ENCODE measurements around the gene ITPRIPL2.

ITPRIPL2 gene

DNA sequence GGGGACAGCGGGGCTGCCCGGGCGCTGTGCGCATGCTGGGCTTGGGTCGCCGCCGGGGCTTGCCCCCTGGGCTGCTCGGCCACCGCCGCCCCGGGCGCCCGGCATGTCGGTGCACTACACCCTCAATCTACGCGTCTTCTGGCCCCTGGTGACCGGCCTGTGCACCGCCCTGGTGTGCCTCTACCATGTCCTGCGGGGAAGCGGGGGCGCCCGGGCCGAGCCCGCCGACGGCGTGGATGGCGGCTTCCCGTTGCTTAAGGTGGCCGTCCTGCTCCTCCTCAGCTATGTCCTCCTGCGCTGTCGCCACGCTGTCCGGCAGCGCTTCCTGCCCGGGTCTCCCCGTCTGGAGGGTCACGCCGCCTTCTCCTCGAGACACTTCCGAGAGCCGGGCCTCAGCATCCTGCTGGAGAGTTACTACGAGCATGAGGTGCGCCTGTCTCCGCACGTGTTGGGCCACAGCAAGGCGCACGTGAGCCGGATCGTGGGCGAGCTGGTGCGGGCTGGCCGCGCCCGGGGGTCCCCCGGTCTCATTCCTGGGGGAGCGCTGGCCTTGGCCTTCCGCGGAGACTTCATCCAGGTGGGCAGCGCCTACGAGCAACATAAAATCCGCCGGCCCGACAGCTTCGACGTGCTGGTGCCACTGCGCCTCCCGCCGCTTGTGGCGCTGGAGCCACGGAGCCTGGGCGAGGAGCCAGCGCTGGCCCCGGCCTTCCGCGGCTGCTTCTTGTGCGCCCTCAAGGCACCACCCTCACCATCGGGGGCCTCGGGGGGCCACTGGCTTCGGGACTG is 789 bp downstream of the ITPRIPL2 start:
- Histone ChIP-seq H3K4me3 (ENCODE audit: low read length) (peak overlapping the region; percentile 90), H3K9ac (ENCODE audit: low read length) (peak overlapping the region; percentile 94), H3K27me3 (replicated peaks; ENCODE audit: control insufficient read depth, insufficient read depth, low read length) (no peaks in the 10 kb centered on the region), H3K36me3 (ENCODE audit: control insufficient read depth, insufficient read depth, low read length, severe bottlenecking) (peaks cover 10% of the 10 kb centered on the region), H3K9me3 (ENCODE audit: control insufficient read depth, low read length) (no peaks in the 10 kb centered on the region), H3K4me1 (ENCODE audit: control insufficient read depth, insufficient read depth, low read length) (peaks cover 45% of the 10 kb centered on the region)
- DNase-seq (ENCODE audit: low read depth), result peak; percentile 71

DNA sequence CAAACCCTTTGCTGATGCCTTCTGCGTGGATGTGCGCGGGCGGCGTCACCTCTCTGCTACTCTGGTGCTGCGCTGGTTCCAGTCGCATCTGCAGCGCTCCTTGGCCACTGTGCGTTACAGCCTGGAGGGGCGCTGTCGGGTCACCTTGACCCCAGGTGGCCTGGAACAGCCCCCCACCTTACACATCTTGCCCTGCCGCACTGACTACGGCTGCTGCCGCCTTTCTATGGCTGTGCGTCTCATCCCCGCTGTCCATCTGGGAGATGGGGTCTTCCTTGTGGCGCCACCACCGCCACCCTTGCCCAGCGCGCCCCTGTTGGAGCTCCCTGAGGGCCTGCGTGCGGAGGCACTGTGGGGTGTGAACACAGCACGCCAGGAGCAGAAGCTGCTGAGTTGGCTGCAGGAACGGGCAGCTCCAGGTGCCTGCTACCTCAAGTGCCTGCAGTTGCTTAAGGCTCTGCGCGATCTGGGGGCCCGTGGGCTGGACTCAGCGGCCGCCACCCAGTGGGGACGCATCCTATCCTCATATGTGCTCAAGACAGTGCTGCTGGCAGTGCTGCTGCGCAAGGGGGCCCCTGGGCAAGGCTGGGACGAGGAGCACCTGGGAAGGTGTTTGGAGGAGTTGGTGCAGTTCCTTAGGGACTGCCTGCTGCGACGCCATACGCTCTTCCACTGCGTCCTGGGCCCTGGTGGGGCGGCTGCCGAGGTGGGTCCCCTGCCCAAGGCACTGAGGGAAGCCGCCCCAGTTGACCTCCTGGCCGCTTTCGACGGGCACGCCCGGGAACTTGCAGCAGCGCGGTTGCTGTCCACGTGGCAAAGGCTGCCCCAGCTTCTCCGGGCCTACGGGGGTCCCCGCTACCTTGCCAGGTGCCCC is 1.6 kb downstream of the ITPRIPL2 start:
- H3K4me1 ChIP-seq (ENCODE audit: control insufficient read depth, insufficient read depth, low read length), result peaks cover 52% of the 10 kb centered on the region
- DNase-seq (ENCODE audit: low read depth), result no peak
- H3K9ac ChIP-seq (ENCODE audit: low read length), result peak overlapping the region; percentile 94
- peak overlapping the region; percentile 90 for H3K4me3 ChIP-seq (ENCODE audit: low read length)
- H3K36me3 ChIP-seq (ENCODE audit: control insufficient read depth, insufficient read depth, low read length, severe bottlenecking), result peaks cover 10% of the 10 kb centered on the region
- no peaks in the 10 kb centered on the region for H3K9me3 ChIP-seq (ENCODE audit: control insufficient read depth, low read length)
- no peaks in the 10 kb centered on the region for H3K27me3 ChIP-seq (replicated peaks; ENCODE audit: control insufficient read depth, insufficient read depth, low read length)

DNA sequence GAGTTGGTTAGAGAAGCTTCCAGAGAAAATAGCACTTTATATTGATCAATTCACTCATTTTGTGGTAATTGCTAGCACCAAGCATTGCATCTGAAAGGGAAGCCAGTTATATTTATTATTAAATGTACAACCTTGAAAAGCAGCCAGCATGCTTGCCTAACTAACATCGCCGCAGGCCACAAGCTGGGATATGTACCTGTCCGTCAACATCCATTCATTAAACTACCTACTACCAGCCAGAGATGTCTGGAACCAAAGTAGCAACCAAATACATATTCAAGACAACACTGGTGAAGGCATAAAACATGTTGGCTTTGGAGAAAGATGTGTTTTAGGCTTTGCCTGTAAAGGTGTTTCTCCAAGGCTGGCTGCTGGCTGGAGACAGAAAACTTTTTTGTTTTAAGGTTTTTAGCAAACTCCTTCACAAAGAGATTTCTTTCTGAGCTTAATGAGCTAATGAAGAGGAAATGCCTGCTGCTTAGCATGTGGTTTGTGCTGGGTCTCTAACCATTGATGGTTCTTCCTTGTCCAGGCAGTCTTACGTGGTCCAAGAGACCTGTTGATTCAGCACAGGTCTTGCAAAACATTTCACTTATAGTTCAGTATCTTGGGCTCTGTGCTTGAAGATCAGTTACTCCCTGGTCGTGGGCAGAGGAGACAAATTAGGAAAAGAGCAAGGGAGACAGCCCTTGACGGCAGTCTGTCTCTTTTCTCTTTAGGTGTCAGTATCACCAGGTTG is 3.1 kb downstream of the ITPRIPL2 start:
- Histone ChIP-seq H3K9ac (ENCODE audit: low read length) (peak overlapping the region; percentile 94), H3K4me1 (ENCODE audit: control insufficient read depth, insufficient read depth, low read length) (peaks cover 66% of the 10 kb centered on the region), H3K27me3 (replicated peaks; ENCODE audit: control insufficient read depth, insufficient read depth, low read length) (no peaks in the 10 kb centered on the region), H3K36me3 (ENCODE audit: control insufficient read depth, insufficient read depth, low read length, severe bottlenecking) (peaks cover 16% of the 10 kb centered on the region), H3K9me3 (ENCODE audit: control insufficient read depth, low read length) (no peaks in the 10 kb centered on the region), H3K4me3 (ENCODE audit: low read length) (peak overlapping the region; percentile 90)
- peak; percentile 25 for DNase-seq (ENCODE audit: low read depth)

DNA sequence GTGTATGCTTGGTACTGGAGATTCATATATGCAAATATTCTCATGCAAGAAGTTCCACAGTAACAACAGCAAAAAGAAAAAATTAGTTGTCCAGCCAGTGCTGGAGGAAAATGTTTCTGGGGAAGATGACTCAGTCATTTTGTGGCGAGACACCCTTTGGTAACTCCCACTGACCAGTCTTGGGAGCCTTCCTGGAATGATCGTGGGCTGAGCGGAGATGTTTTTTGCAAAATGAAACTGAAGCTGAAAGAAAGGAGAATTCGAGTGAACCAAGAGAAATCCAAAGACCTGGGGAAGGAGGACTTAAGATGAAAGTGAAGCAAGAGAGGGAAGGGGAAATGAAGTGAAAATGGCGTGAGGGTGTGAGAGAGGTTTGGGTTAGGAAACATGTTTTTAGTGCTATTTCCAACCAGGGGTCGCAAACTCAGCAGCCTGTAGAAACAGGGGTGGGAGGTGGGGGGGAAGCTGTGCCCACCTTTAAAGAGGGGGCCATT is 5.2 kb downstream of the ITPRIPL2 start:
- Histone ChIP-seq H3K4me3 (ENCODE audit: low read length) (peak overlapping the region; percentile 82), H3K9me3 (ENCODE audit: control insufficient read depth, low read length) (no peaks in the 10 kb centered on the region), H3K27me3 (replicated peaks; ENCODE audit: control insufficient read depth, insufficient read depth, low read length) (no peaks in the 10 kb centered on the region), H3K4me1 (ENCODE audit: control insufficient read depth, insufficient read depth, low read length) (peaks cover 63% of the 10 kb centered on the region), H3K36me3 (ENCODE audit: control insufficient read depth, insufficient read depth, low read length, severe bottlenecking) (peaks cover 16% of the 10 kb centered on the region), H3K9ac (ENCODE audit: low read length) (peak overlapping the region; percentile 90)
- peak; percentile 95 for DNase-seq (ENCODE audit: low read depth)

DNA sequence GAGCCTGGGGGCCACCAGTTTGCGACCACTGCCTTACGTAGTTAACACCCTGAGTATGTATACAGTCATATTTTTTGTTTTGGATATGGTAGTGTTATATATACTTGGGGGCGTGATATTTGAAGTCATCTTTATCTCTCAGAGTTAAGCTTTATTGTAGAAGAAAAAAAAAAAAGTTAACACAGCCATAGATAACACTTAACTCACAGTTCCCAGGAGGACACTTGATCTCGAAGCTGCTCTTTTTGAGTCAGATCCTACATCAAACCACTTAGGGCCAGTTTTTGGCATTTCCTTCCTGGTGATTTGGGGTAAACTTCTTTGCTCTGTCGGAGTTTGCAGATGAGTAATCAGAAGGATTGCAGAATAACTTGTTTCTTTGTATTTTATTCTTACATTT is 5.8 kb downstream of the ITPRIPL2 start:
- peak; percentile 74 for DNase-seq (ENCODE audit: low read depth)
- peak overlapping the region; percentile 82 for H3K4me3 ChIP-seq (ENCODE audit: low read length)

DNA sequence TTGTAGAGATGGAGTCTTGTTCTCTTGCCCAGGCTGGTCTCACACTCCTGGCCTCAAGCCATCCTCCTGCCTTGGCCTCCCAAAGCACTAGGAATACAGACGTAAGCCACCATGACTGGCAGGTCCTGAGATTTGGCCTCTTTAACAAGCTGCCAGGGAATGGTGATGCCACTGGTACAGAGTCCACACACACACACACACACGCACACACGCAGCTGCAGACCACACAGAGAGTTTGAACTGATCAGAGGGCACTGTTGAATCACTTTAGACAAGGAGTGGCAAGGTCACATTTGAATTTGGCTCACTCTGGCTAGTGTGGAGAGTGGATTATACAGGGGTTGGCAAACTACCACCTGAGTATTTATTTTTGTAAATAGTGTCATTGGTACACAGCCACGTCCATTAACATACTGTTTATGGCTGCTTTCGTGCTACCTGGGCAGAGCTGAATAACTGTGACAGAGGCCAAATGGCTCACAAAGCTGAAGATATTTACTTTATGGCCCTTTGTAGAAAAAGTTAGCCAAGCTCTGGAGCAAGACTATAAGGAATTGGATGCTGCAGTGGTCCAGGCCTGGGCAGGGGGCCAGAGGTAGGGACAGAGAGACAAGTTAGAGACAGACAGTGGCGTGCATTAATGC is 9.9 kb downstream of the ITPRIPL2 start:
- Histone ChIP-seq H3K4me3 (ENCODE audit: low read length) (no peak overlapping the region), H3K36me3 (ENCODE audit: control insufficient read depth, insufficient read depth, low read length, severe bottlenecking) (peaks cover 5% of the 10 kb centered on the region), H3K9me3 (ENCODE audit: control insufficient read depth, low read length) (peaks cover 2% of the 10 kb centered on the region), H3K4me1 (ENCODE audit: control insufficient read depth, insufficient read depth, low read length) (peaks cover 29% of the 10 kb centered on the region), H3K27me3 (replicated peaks; ENCODE audit: control insufficient read depth, insufficient read depth, low read length) (no peaks in the 10 kb centered on the region), H3K9ac (ENCODE audit: low read length) (no peak overlapping the region)
- no peak for DNase-seq (ENCODE audit: low read depth)

More for the DNA sequence above, 5.8 kb downstream of the ITPRIPL2 start:
- Histone ChIP-seq H3K27me3 (replicated peaks; ENCODE audit: control insufficient read depth, insufficient read depth, low read length) (no peaks in the 10 kb centered on the region), H3K9me3 (ENCODE audit: control insufficient read depth, low read length) (no peaks in the 10 kb centered on the region), H3K36me3 (ENCODE audit: control insufficient read depth, insufficient read depth, low read length, severe bottlenecking) (peaks cover 16% of the 10 kb centered on the region), H3K9ac (ENCODE audit: low read length) (peak overlapping the region; percentile 90), H3K4me1 (ENCODE audit: control insufficient read depth, insufficient read depth, low read length) (peaks cover 63% of the 10 kb centered on the region)

DNA sequence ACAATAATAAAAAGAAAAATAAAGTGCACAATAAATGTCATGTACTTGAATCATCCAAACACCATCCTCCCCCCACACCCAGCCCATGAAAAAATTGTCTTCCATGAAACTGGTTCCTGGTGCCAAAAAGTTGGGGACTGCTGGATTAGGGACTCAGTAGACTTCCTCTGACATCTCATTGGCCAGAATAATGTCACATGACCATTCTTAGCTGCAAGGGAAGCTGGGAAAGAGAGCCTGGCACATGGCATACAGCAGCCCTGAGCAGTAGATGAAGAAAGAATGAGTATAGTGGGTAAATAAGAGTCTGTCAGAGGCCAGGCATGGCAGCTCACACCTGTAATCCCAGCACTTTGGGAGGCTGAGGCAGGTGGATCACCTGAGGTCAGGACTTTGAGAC is 12.5 kb downstream of the ITPRIPL2 start:
- H3K4me1 ChIP-seq (ENCODE audit: control insufficient read depth, insufficient read depth, low read length), result peaks cover 19% of the 10 kb centered on the region
- DNase-seq (ENCODE audit: low read depth), result no peak
- no peak overlapping the region for H3K9ac ChIP-seq (ENCODE audit: low read length)
- no peaks in the 10 kb centered on the region for H3K36me3 ChIP-seq (ENCODE audit: control insufficient read depth, insufficient read depth, low read length, severe bottlenecking)
- no peaks in the 10 kb centered on the region for H3K27me3 ChIP-seq (replicated peaks; ENCODE audit: control insufficient read depth, insufficient read depth, low read length)
- H3K4me3 ChIP-seq (ENCODE audit: low read length), result no peak overlapping the region
- H3K9me3 ChIP-seq (ENCODE audit: control insufficient read depth, low read length), result peaks cover 2% of the 10 kb centered on the region

DNA sequence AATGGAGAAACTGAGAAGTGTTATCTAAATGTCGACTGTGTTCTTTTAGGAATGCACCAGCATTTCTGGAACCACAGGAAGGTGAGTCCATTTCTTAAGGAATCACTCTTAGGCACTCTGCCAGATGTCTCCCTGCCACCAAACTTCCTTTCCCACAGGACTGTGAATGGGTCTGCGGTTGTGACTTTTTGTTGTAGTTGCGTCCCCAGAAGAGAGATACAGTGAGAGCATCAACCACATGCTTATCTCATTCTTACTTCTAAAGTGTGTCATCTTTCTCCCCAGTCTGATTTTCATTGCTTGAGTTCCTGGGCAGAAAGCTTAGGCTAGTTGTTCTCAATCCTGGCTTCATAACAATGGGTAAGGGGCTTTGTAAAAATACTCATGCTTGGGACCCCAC is 13.4 kb downstream of the ITPRIPL2 start:
- Histone ChIP-seq H3K4me3 (ENCODE audit: low read length) (no peak overlapping the region), H3K4me1 (ENCODE audit: control insufficient read depth, insufficient read depth, low read length) (peaks cover 19% of the 10 kb centered on the region)
- DNase-seq (ENCODE audit: low read depth), result no peak

DNA sequence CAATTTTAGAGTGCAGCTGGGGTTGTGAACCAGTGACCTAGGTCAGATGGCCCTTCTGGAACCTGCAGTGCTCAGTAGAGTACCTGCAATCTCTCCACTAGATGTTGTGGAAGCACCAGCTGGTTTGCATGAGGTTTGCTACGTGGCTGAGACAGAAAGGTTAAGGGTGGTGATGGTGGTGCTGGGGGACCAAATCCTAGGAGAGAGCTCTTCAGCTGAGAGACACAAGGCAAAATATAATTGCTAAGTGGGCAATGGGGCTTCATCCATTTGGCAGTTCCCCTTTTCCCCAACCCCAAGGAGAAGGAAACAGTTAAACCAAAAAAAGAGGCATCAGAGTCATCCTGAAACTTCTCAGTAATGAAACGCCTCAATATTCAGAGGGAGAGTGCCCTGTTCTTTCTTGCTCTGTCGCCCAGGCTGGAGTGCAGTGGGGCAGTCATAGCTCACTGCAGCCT is 13.9 kb downstream of the ITPRIPL2 start:
- no peak for DNase-seq (ENCODE audit: low read depth)
- no peaks in the 10 kb centered on the region for H3K36me3 ChIP-seq (ENCODE audit: control insufficient read depth, insufficient read depth, low read length, severe bottlenecking)
- no peak overlapping the region for H3K4me3 ChIP-seq (ENCODE audit: low read length)
- peaks cover 2% of the 10 kb centered on the region for H3K9me3 ChIP-seq (ENCODE audit: control insufficient read depth, low read length)
- no peaks in the 10 kb centered on the region for H3K27me3 ChIP-seq (replicated peaks; ENCODE audit: control insufficient read depth, insufficient read depth, low read length)
- no peak overlapping the region for H3K9ac ChIP-seq (ENCODE audit: low read length)
- peaks cover 19% of the 10 kb centered on the region for H3K4me1 ChIP-seq (ENCODE audit: control insufficient read depth, insufficient read depth, low read length)

More for the DNA sequence above, 13.4 kb downstream of the ITPRIPL2 start:
- H3K36me3 ChIP-seq (ENCODE audit: control insufficient read depth, insufficient read depth, low read length, severe bottlenecking), result no peaks in the 10 kb centered on the region
- no peak overlapping the region for H3K9ac ChIP-seq (ENCODE audit: low read length)
- H3K9me3 ChIP-seq (ENCODE audit: control insufficient read depth, low read length), result peaks cover 2% of the 10 kb centered on the region
- no peaks in the 10 kb centered on the region for H3K27me3 ChIP-seq (replicated peaks; ENCODE audit: control insufficient read depth, insufficient read depth, low read length)

DNA sequence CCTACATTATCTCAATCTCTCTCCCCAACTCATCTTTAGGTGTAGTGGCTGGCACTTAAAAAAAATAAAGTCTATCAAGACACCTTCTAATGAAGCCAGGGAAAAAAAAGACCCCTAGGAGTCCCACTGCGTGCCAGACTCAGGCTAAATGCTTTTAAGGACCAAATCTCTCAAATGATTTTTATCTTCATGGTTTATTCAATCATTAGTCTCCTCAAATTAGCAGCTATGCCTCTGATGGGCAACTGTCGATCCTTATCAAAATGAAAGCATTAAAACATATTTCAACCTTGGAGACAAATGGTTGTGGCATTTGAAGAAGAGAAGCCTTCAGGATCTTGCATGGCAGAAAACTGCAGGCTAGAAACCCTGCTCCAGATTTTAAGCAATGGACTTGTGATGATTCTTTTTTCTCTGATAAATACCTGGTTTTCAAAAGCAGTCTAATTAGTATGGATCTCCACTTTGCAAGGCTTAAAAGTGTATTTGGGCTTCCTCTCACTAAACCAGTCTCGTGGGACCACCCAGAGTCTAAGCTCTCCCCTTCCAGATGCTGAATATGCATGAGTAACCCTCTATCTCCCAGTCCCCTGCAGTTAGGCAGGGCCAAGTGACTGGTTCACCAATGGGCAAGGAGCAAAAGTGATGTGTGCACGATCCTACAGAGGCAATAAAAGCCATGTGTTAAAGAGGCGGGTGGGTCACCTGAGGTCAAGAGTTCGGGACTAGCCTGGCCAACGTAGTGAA is 14.9 kb downstream of the ITPRIPL2 start:
- Histone ChIP-seq H3K36me3 (ENCODE audit: control insufficient read depth, insufficient read depth, low read length, severe bottlenecking) (no peaks in the 10 kb centered on the region), H3K9me3 (ENCODE audit: control insufficient read depth, low read length) (peaks cover 2% of the 10 kb centered on the region), H3K9ac (ENCODE audit: low read length) (no peak overlapping the region), H3K27me3 (replicated peaks; ENCODE audit: control insufficient read depth, insufficient read depth, low read length) (no peaks in the 10 kb centered on the region), H3K4me1 (ENCODE audit: control insufficient read depth, insufficient read depth, low read length) (peaks cover 19% of the 10 kb centered on the region), H3K4me3 (ENCODE audit: low read length) (no peak overlapping the region)
- no peak for DNase-seq (ENCODE audit: low read depth)

All from adipocyte (in vitro differentiated cells).